T-cell (primary cell): ENCODE measurements around the gene FBXO40. TPM values are rescaled to one million over a fixed set of nuclear protein-coding genes. Genes with fewer than 3 reads are reported as not detected.

Experiments used
- ATAC-seq, 4 experiments: fragments of 200-7000 bp in 3 of 4; fragments of 150-1000 bp in 1 of 4; cut with Tn5 transposase; replicated peaks in 1 of 4; 1 replicate in 3 of 4; 2 replicates in 1 of 4; pipeline ENCODE4 v1.10.0; 2021; ENCODE audit warnings: moderate library complexity in 3 of 4, mild to moderate bottlenecking in 2 of 4, moderate number of reproducible peaks in 1 of 4
- CTCF ChIA-PET, 2 donors: fragments of 300-600 bp; sonication (Branson Sonifier 250); formaldehyde crosslinking; loops; one replicate each; lab custom pipeline; 2022; ENCODE audit warnings: antibody characterized with exemption in 2 of 2; lab: Charles Lee
- POLR2A ChIA-PET, 2 donors: fragments of 300-600 bp; sonication (Branson Sonifier 250); formaldehyde crosslinking; loops; one replicate each; lab custom pipeline; 2022; ENCODE audit warnings: antibody characterized with exemption in 2 of 2; lab: Charles Lee
- DNase-seq, 35 experiments: peaks; one replicate each; pipeline versions ENCODE4 v3.0.0 to v3.0.0-alpha.2; 2013 to 2023
- H3K27ac ChIP-seq: one replicate; pipeline ENCODE4 v1.5.1; 2013; ENCODE audit warnings: low read length
- H3K27me3 ChIP-seq, 2 experiments: replicated peaks in 1 of 2; 1 replicate in 1 of 2; 2 replicates in 1 of 2; pipeline versions ENCODE4 v1.6.1 to v1.7.0; 2013; ENCODE audit warnings: low read length in 1 of 2, mixed read lengths in 1 of 2; ENCODE audit not compliant: control insufficient read depth in 2 of 2, insufficient read depth in 2 of 2; ENCODE audit errors: extremely low read depth in 1 of 2
- H3K36me3 ChIP-seq, 2 donors: 1 replicate in 1 of 2; 2 replicates in 1 of 2; pipeline versions ENCODE4 v1.6.1 to v1.7.0; 2013; ENCODE audit warnings: low read length in 1 of 2; ENCODE audit not compliant: control insufficient read depth in 2 of 2, insufficient read depth in 1 of 2; ENCODE audit errors: extremely low read depth in 1 of 2
- H3K4me1 ChIP-seq, 2 experiments: 1 replicate in 1 of 2; 2 replicates in 1 of 2; pipeline versions ENCODE4 v1.6.1 to v1.7.0; 2013; ENCODE audit warnings: low read length in 2 of 2, mixed read lengths in 1 of 2; ENCODE audit not compliant: insufficient read depth in 2 of 2, control insufficient read depth in 1 of 2; ENCODE audit errors: extremely low read depth in 1 of 2
- H3K4me3 ChIP-seq, 2 donors: 1 replicate in 1 of 2; 2 replicates in 1 of 2; pipeline versions ENCODE4 v1.5.1 to v1.7.0; 2013; ENCODE audit warnings: mild to moderate bottlenecking in 2 of 2, low read length in 1 of 2, moderate library complexity in 1 of 2; ENCODE audit not compliant: control insufficient read depth in 1 of 2; ENCODE audit errors: extremely low read depth in 1 of 2
- H3K9me3 ChIP-seq: 2 replicates; pipeline ENCODE4 v1.7.0; 2013
- H3K27ac Mint-ChIP-seq, 2 donors: one replicate each; pipeline ENCODE4 v1.8.0; 2020 to 2021; ENCODE audit warnings: mild to moderate bottlenecking in 2 of 2, mixed read lengths in 2 of 2
- H3K27me3 Mint-ChIP-seq, 2 donors: one replicate each; pipeline ENCODE4 v1.8.0; 2021 to 2022; ENCODE audit warnings: mixed read lengths in 2 of 2
- H3K36me3 Mint-ChIP-seq: one replicate; pipeline ENCODE4 v1.8.0; 2021; ENCODE audit warnings: mixed read lengths
- H3K4me1 Mint-ChIP-seq, 3 donors: one replicate each; pipeline ENCODE4 v1.8.0; 2020 to 2022; ENCODE audit warnings: mixed read lengths in 3 of 3, mild to moderate bottlenecking in 1 of 3
- H3K4me3 Mint-ChIP-seq, 3 donors: one replicate each; pipeline ENCODE4 v1.8.0; 2020 to 2022; ENCODE audit warnings: mild to moderate bottlenecking in 3 of 3, mixed read lengths in 3 of 3, moderate library complexity in 3 of 3
- H3K9me3 Mint-ChIP-seq, 3 donors: one replicate each; pipeline ENCODE4 v1.8.0; 2020 to 2022; ENCODE audit warnings: mixed read lengths in 3 of 3
- WGBS: methylation state at CpG from one replicate; pipeline ENCODE4 v1.1.5; 2013; ENCODE audit warnings: missing lambda C conversion rate; ENCODE audit not compliant: insufficient coverage; 5-methylcytosine and 5-hydroxymethylcytosine counted together
- total RNA-seq, 35 experiments: library from RNA in 6 of 35; stranded (reverse) in 6 of 35; fragments of 120-200 nt in 1 of 35; gene quantifications; one replicate each; pipeline versions ENCODE4 v1.2.1 to v1.2.4 and lab custom pipeline; 2013 to 2026

Gene FBXO40
- total RNA-seq, 5 donors from 2014 or later (not counting 1 experiment from before 2014, with no cell fraction given), result not detected

DNA sequence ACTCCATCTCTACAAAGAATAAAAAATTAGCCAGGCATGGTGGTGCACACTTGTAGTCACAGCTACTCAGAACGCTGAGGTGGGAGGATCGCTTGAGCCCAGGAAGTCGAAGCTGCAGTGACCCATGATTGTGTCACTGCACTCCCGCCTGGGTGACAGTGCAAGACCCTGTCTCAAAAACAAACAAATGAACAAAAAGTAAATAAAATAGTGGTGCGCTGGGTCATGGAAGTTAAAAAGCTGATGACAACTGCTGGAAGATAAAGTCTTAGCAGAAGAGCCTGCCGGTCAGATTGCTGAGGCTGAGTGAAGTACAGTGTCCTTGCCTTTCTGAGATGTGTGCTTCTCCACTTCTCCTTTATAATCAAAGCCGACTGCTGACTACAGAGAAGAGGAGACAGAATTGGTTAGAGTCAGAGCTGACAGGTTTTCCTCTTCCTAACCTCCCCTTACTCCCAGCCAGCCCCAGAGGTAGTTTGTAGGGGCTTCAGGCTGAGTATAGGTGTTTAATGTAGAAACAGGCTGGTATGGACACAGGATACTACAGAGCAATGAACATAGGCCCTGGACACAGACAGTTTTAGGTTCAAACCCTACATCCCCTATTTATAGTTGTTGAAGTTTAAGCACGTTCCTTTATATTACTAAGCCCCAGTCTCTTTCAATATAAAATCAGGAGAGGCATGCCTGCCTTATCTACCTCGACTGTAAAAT lies 49.6 kb downstream of the FBXO40 start:
- Mint-ChIP-seq H3K4me3 (no peak overlapping the region), H3K4me1 (peaks cover 13 to 28% (median 19%) of the 10 kb centered on the region in 3 donors), H3K36me3 (peaks cover 69% of the 10 kb centered on the region), H3K27me3 (no peaks in the 10 kb centered on the region), H3K9me3 (no peaks in the 10 kb centered on the region), H3K27ac (peak overlapping the region in 1 of 2 donors; percentile 24)
- H3K36me3 ChIP-seq, result peaks cover 12 to 72% of the 10 kb centered on the region in 2 donors
- no peaks in the 10 kb centered on the region for H3K9me3 ChIP-seq
- H3K4me1 ChIP-seq, result no peaks in the 10 kb centered on the region
- DNase-seq (no peak), ATAC-seq (no peak)
- POLR2A ChIA-PET, result interaction anchor here in 1 of 2 donors (0.6 to 1.1 kb wide), 2 partner anchors 15 to 25 kb away, joined by 3 to 4 read pairs; no protein-coding TSS in a partner anchor
- no peak overlapping the region for H3K4me3 ChIP-seq
- H3K27ac ChIP-seq, result no peak overlapping the region
- CTCF ChIA-PET, result no interaction called here
- H3K27me3 ChIP-seq, result no peaks in the 10 kb centered on the region
- WGBS, result 93% methylated on average over 3 of the region's 9 CpGs

DNA sequence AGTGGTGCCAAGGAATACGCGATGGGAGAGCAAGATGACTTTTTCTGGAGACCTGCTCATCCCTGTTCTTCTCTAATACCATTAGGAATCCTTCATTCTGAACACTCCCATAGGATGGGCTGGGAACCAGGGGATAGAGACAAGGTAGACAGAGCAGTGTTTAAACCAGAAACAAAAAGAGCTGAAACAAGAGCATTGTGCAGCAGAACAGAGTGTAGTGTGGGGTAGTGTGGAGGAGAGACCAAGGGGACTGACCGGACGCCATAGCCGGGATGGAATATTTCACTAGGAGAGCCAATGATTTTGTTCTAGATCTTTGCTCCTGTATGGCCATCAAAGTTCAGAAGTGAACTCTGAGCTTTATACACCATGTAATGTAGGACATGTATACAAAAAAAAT lies 51.9 kb downstream of the FBXO40 start:
- Histone ChIP-seq H3K9me3 (no peaks in the 10 kb centered on the region), H3K4me1 (no peaks in the 10 kb centered on the region), H3K4me3 (no peak overlapping the region), H3K36me3 (peaks cover 7 to 69% of the 10 kb centered on the region in 2 donors), H3K27ac (no peak overlapping the region), H3K27me3 (no peaks in the 10 kb centered on the region)
- Mint-ChIP-seq H3K36me3 (peaks cover 60% of the 10 kb centered on the region), H3K27me3 (no peaks in the 10 kb centered on the region), H3K4me3 (no peak overlapping the region), H3K9me3 (no peaks in the 10 kb centered on the region), H3K27ac (no peak overlapping the region), H3K4me1 (peaks cover 28 to 31% (median 29%) of the 10 kb centered on the region in 3 donors)
- ATAC-seq, result no peak
- 100% methylated on average over 2 of the region's 5 CpGs for WGBS
- CTCF ChIA-PET, result no interaction called here
- POLR2A ChIA-PET, result no interaction called here
- no peak for DNase-seq

DNA sequence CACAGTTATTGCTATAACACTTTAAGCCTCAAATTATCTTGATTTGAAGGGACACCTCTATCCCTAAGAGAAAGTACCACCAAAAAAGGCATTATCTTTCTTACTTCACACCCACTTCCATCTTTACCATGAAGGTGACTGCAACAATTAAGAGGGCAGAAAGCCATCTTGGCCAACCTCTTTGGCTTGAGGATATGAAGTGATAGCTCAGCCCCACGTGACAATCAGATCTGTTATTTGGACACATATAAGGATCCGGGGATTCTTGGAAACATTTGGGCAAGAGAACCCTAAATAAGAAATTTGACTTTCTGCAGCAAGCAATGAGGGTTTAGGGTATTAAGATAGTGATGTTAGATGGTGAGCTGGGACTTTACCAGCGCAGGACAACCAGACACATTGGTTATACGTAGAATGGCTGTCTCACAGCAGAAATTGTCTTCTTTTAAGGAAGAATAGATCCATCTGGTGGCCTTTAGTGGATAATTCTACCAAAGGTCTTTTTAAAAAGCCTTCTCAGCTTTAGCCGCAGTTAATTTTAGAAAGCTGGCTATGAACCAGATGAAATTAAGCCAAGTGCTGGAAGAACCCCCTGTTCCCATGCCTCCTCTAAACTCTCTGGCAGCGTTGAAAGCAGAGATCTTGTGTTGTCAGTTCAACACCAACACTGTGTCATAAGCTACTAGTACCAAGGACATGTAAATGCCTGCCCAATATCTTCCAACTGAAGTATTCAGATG lies 55.2 kb downstream of the FBXO40 start:
- H3K9me3 Mint-ChIP-seq, result no peaks in the 10 kb centered on the region
- Histone ChIP-seq H3K4me3 (no peak overlapping the region), H3K9me3 (no peaks in the 10 kb centered on the region), H3K4me1 (peaks cover 0 to 11% of the 10 kb centered on the region in 2 experiments), H3K36me3 (peaks cover 5 to 62% of the 10 kb centered on the region in 2 donors), H3K27ac (no peak overlapping the region), H3K27me3 (no peaks in the 10 kb centered on the region)
- ATAC-seq (no peak), DNase-seq (no peak)
- H3K36me3 Mint-ChIP-seq, result peaks cover 57% of the 10 kb centered on the region
- peak overlapping the region in 1 of 2 donors; percentile 16 for H3K27ac Mint-ChIP-seq
- H3K4me1 Mint-ChIP-seq, result peaks cover 34 to 48% (median 46%) of the 10 kb centered on the region in 3 donors
- POLR2A ChIA-PET, result no interaction called here
- no peaks in the 10 kb centered on the region for H3K27me3 Mint-ChIP-seq
- no peak overlapping the region for H3K4me3 Mint-ChIP-seq
- WGBS, result 98% methylated on average over 5 of the region's 6 CpGs
- CTCF ChIA-PET, result interaction anchor here in 1 of 2 donors (1.1 kb wide), 1 partner anchor 12 kb away, joined by 4 read pairs; the partner anchor contains the start of gene HCLS1

DNA sequence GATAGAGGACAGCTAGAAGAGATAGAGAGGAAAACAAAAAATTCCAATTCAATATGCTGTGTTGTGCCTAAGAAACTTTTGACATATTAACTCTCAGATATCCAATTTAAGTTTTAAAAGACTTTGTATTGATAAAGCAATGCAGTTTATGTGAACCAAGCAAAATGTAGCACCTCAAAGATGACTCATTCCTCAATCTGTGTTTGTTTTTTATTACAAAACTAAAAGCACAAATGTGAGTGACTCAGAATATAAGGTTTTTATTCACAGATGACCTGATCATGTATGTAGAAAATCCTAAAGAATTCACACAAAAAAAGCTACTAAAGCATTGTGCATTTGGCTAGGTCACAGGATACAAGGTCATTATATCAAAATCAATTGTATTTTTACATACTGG lies 56.5 kb downstream of the FBXO40 start:
- H3K4me1 ChIP-seq, result peaks cover 8 to 19% of the 10 kb centered on the region in 2 experiments
- Mint-ChIP-seq H3K9me3 (no peaks in the 10 kb centered on the region), H3K4me3 (no peak overlapping the region), H3K27me3 (no peaks in the 10 kb centered on the region), H3K27ac (peak overlapping the region in 1 of 2 donors; percentile 48), H3K36me3 (peaks cover 53% of the 10 kb centered on the region), H3K4me1 (peaks cover 44 to 59% (median 58%) of the 10 kb centered on the region in 3 donors)
- no peak overlapping the region for H3K4me3 ChIP-seq
- H3K9me3 ChIP-seq, result no peaks in the 10 kb centered on the region
- H3K27ac ChIP-seq, result no peak overlapping the region
- no peak for ATAC-seq
- ChIA-PET CTCF (interaction anchor here in 1 of 2 donors (1.1 kb wide), 1 partner anchor 11 kb away, joined by 4 read pairs; the partner anchor contains the start of gene HCLS1), POLR2A (no interaction called here)
- H3K36me3 ChIP-seq, result peaks cover 3 to 57% of the 10 kb centered on the region in 2 donors
- H3K27me3 ChIP-seq, result no peaks in the 10 kb centered on the region
- DNase-seq, result no peak

DNA sequence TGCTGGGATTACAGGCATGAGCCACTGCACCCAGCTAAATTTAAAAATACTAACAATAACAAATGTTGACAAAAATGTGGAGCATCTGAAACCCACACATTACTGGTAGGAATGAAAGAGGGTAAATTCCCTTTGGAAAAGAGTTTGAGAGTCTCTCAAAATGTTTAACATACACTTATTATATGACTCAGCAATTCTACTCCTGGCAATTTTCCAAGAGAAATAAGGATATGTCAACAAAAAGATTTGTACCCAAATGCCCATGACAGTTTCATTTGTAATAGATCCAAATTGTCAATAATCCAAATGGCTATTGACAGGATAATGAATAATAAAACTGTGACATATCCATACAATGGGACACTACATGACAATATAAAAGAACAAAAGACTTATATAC lies 58.5 kb downstream of the FBXO40 start:
- H3K36me3 ChIP-seq, result peaks cover 0 to 65% of the 10 kb centered on the region in 2 donors
- no peaks in the 10 kb centered on the region for H3K9me3 ChIP-seq
- H3K4me1 Mint-ChIP-seq, result peaks cover 56 to 75% (median 73%) of the 10 kb centered on the region in 3 donors
- H3K4me3 ChIP-seq, result no peak overlapping the region
- peak overlapping the region; percentile 64 to 78 for H3K27ac Mint-ChIP-seq
- ATAC-seq (no peak), DNase-seq (no peak)
- peaks cover 11 to 25% of the 10 kb centered on the region in 2 experiments for H3K4me1 ChIP-seq
- peak overlapping the region in 2 of 3 donors; percentile 7 to 24 for H3K4me3 Mint-ChIP-seq
- no peak overlapping the region for H3K27ac ChIP-seq
- H3K27me3 ChIP-seq, result no peaks in the 10 kb centered on the region
- POLR2A ChIA-PET, result no interaction called here
- no peaks in the 10 kb centered on the region for H3K27me3 Mint-ChIP-seq
- CTCF ChIA-PET, result no interaction called here
- H3K36me3 Mint-ChIP-seq, result peaks cover 54% of the 10 kb centered on the region
- no peaks in the 10 kb centered on the region for H3K9me3 Mint-ChIP-seq
